Measurements from ENCODE around the gene CDKN2AIPNL. TPM values are rescaled to one million over a fixed set of nuclear protein-coding genes. Genes with fewer than 3 reads are reported as not detected.
"Not testable (repeated sequence)": the region's sequence is repeated elsewhere in the genome, so short reads cannot be mapped to it uniquely, and the experiment has no call there.

Gene CDKN2AIPNL
- total RNA-seq, 5 donors from 2014 or later (not counting 1 experiment from before 2014, with no cell fraction given), result 14.0 to 17.3 (median 15.3) TPM

- Histone ChIP-seq H3K27ac (ENCODE audit: low read length) (no peak overlapping the region), H3K4me1 (ENCODE audit: control insufficient read depth in 1 of 2, extremely low read depth in 1 of 2, insufficient read depth in 2 of 2, low read length in 2 of 2) (no peaks in the 10 kb centered on the region), H3K4me3 (ENCODE audit: control insufficient read depth in 1 of 2, extremely low read depth in 1 of 2, low read length in 1 of 2) (no peak overlapping the region), H3K27me3 (replicated peaks in 1 of 2; ENCODE audit: control insufficient read depth in 2 of 2, extremely low read depth in 1 of 2, insufficient read depth in 2 of 2, low read length in 1 of 2) (peaks cover 0 to 15% of the 10 kb centered on the region in 2 experiments), H3K9me3 (no peaks in the 10 kb centered on the region), H3K36me3 (ENCODE audit: control insufficient read depth in 2 of 2, extremely low read depth in 1 of 2, insufficient read depth in 1 of 2, low read length in 1 of 2) (no peaks in the 10 kb centered on the region)
- Mint-ChIP-seq H3K4me3 (no peak overlapping the region), H3K4me1 (no peaks in the 10 kb centered on the region), H3K9me3 (no peaks in the 10 kb centered on the region), H3K27ac (no peak overlapping the region), H3K36me3 (no peaks in the 10 kb centered on the region), H3K27me3 (peaks cover 0 to 2% of the 10 kb centered on the region in 2 donors)
- DNase-seq (no peak), ATAC-seq (replicated peaks in 1 of 4) (no peak)
- POLR2A ChIA-PET, result no interaction called here
- CTCF ChIA-PET, result interaction anchor here (0.7 kb wide), 2 partner anchors 108 to 164 kb away, joined by 3 read pairs; no protein-coding TSS in a partner anchor
- 100% methylated on average over 1 of the region's 7 CpGs for WGBS (ENCODE audit: insufficient coverage)
Observed at GRCh38 chr5:134422791-134423365, 11.2 kb upstream of the CDKN2AIPNL start.

GRCh38 chr5:134421038-134421437 is 9.4 kb upstream of the CDKN2AIPNL start:
- POLR2A ChIA-PET; H3K4me1 ChIP-seq (ENCODE audit: control insufficient read depth in 1 of 2, extremely low read depth in 1 of 2, insufficient read depth in 2 of 2, low read length in 2 of 2); H3K27ac Mint-ChIP-seq; H3K9me3 Mint-ChIP-seq; H3K36me3 Mint-ChIP-seq; CTCF ChIA-PET; H3K9me3 ChIP-seq; ATAC-seq (replicated peaks in 1 of 4); DNase-seq; H3K27me3 Mint-ChIP-seq; H3K27me3 ChIP-seq (replicated peaks in 1 of 2; ENCODE audit: control insufficient read depth in 2 of 2, extremely low read depth in 1 of 2, insufficient read depth in 2 of 2, low read length in 1 of 2); H3K4me3 ChIP-seq (ENCODE audit: control insufficient read depth in 1 of 2, extremely low read depth in 1 of 2, low read length in 1 of 2); H3K36me3 ChIP-seq (ENCODE audit: control insufficient read depth in 2 of 2, extremely low read depth in 1 of 2, insufficient read depth in 1 of 2, low read length in 1 of 2); H3K4me3 Mint-ChIP-seq; H3K4me1 Mint-ChIP-seq; H3K27ac ChIP-seq (ENCODE audit: low read length): not testable (repeated sequence)
- no CpG with 5 or more reads among the region's 4 CpGs for WGBS (ENCODE audit: insufficient coverage)

GRCh38 chr5:134420343-134420742 is 8.7 kb upstream of the CDKN2AIPNL start:
- DNase-seq, result no peak
- CTCF ChIA-PET, result no interaction called here
- H3K4me3 Mint-ChIP-seq, result no peak overlapping the region

GRCh38 chr5:134418958-134419357 is 7.3 kb upstream of the CDKN2AIPNL start:
- POLR2A ChIA-PET, result no interaction called here

More at GRCh38 chr5:134420343-134420742, 8.7 kb upstream of the CDKN2AIPNL start:
- Histone ChIP-seq H3K36me3 (ENCODE audit: control insufficient read depth in 2 of 2, extremely low read depth in 1 of 2, insufficient read depth in 1 of 2, low read length in 1 of 2) (no peaks in the 10 kb centered on the region), H3K27me3 (replicated peaks in 1 of 2; ENCODE audit: control insufficient read depth in 2 of 2, extremely low read depth in 1 of 2, insufficient read depth in 2 of 2, low read length in 1 of 2) (peaks cover 0 to 4% of the 10 kb centered on the region in 2 experiments), H3K27ac (ENCODE audit: low read length) (no peak overlapping the region), H3K4me3 (ENCODE audit: control insufficient read depth in 1 of 2, extremely low read depth in 1 of 2, low read length in 1 of 2) (no peak overlapping the region), H3K9me3 (no peaks in the 10 kb centered on the region), H3K4me1 (ENCODE audit: control insufficient read depth in 1 of 2, extremely low read depth in 1 of 2, insufficient read depth in 2 of 2, low read length in 2 of 2) (no peaks in the 10 kb centered on the region)
- H3K36me3 Mint-ChIP-seq, result no peaks in the 10 kb centered on the region
- H3K4me1 Mint-ChIP-seq, result no peaks in the 10 kb centered on the region
- H3K27me3 Mint-ChIP-seq, result peaks cover 0 to 2% of the 10 kb centered on the region in 2 donors
- ATAC-seq (replicated peaks in 1 of 4), result no peak
- H3K27ac Mint-ChIP-seq, result no peak overlapping the region
- no peaks in the 10 kb centered on the region for H3K9me3 Mint-ChIP-seq
- POLR2A ChIA-PET, result no interaction called here
- WGBS (ENCODE audit: insufficient coverage), result 92% methylated on average over 1 of the region's 2 CpGs

GRCh38 chr5:134417707-134418106 is 6.0 kb upstream of the CDKN2AIPNL start:
- H3K4me3 ChIP-seq (ENCODE audit: control insufficient read depth in 1 of 2, extremely low read depth in 1 of 2, low read length in 1 of 2), result no peak overlapping the region
- H3K4me3 Mint-ChIP-seq, result no peak overlapping the region
- H3K27me3 ChIP-seq (replicated peaks in 1 of 2; ENCODE audit: control insufficient read depth in 2 of 2, extremely low read depth in 1 of 2, insufficient read depth in 2 of 2, low read length in 1 of 2), result peaks cover 0 to 4% of the 10 kb centered on the region in 2 experiments
- no peaks in the 10 kb centered on the region for H3K36me3 ChIP-seq (ENCODE audit: control insufficient read depth in 2 of 2, extremely low read depth in 1 of 2, insufficient read depth in 1 of 2, low read length in 1 of 2)
- H3K27ac Mint-ChIP-seq, result no peak overlapping the region
- no peaks in the 10 kb centered on the region for H3K9me3 ChIP-seq
- no peaks in the 10 kb centered on the region for H3K9me3 Mint-ChIP-seq
- no peak for DNase-seq
- peaks cover under 1 to 7% (median 4%) of the 10 kb centered on the region in 3 donors for H3K4me1 Mint-ChIP-seq
- ATAC-seq (replicated peaks in 1 of 4), result no peak
- POLR2A ChIA-PET, result interaction anchor here in 1 of 2 donors (0.6 to 0.7 kb wide), 2 partner anchors 88 to 218 kb away, joined by 3 read pairs; no protein-coding TSS in a partner anchor
- CTCF ChIA-PET, result interaction anchor here in 1 of 2 donors (0.7 to 1.1 kb wide), 2 partner anchors 114 to 169 kb away, joined by 3 read pairs; no protein-coding TSS in a partner anchor
- no peaks in the 10 kb centered on the region for H3K36me3 Mint-ChIP-seq
- no peak overlapping the region for H3K27ac ChIP-seq (ENCODE audit: low read length)
- peaks cover 0 to 1% of the 10 kb centered on the region in 2 experiments for H3K4me1 ChIP-seq (ENCODE audit: control insufficient read depth in 1 of 2, extremely low read depth in 1 of 2, insufficient read depth in 2 of 2, low read length in 2 of 2)
- H3K27me3 Mint-ChIP-seq, result peaks cover 0 to 2% of the 10 kb centered on the region in 2 donors

More at GRCh38 chr5:134418958-134419357, 7.3 kb upstream of the CDKN2AIPNL start:
- WGBS (ENCODE audit: insufficient coverage), result no CpG with 5 or more reads among the region's 3 CpGs
- DNase-seq, result no peak
- Mint-ChIP-seq H3K4me3 (no peak overlapping the region), H3K9me3 (no peaks in the 10 kb centered on the region), H3K27ac (no peak overlapping the region), H3K27me3 (peaks cover 0 to 2% of the 10 kb centered on the region in 2 donors), H3K4me1 (no peaks in the 10 kb centered on the region), H3K36me3 (no peaks in the 10 kb centered on the region)
- Histone ChIP-seq H3K27ac (ENCODE audit: low read length) (no peak overlapping the region), H3K36me3 (ENCODE audit: control insufficient read depth in 2 of 2, extremely low read depth in 1 of 2, insufficient read depth in 1 of 2, low read length in 1 of 2) (no peaks in the 10 kb centered on the region), H3K4me1 (ENCODE audit: control insufficient read depth in 1 of 2, extremely low read depth in 1 of 2, insufficient read depth in 2 of 2, low read length in 2 of 2) (no peaks in the 10 kb centered on the region), H3K9me3 (no peaks in the 10 kb centered on the region), H3K27me3 (replicated peaks in 1 of 2; ENCODE audit: control insufficient read depth in 2 of 2, extremely low read depth in 1 of 2, insufficient read depth in 2 of 2, low read length in 1 of 2) (peaks cover 0 to 4% of the 10 kb centered on the region in 2 experiments), H3K4me3 (ENCODE audit: control insufficient read depth in 1 of 2, extremely low read depth in 1 of 2, low read length in 1 of 2) (no peak overlapping the region)
- no peak for ATAC-seq (replicated peaks in 1 of 4)
- CTCF ChIA-PET, result no interaction called here

- Mint-ChIP-seq H3K27ac (no peak overlapping the region), H3K4me3 (peak overlapping the region; percentile 37 to 93 (median 91)), H3K27me3 (no peaks in the 10 kb centered on the region), H3K36me3 (peaks cover 4% of the 10 kb centered on the region), H3K9me3 (no peaks in the 10 kb centered on the region), H3K4me1 (peaks cover 28 to 42% (median 41%) of the 10 kb centered on the region in 3 donors)
- CTCF ChIA-PET, result no interaction called here
- no peaks in the 10 kb centered on the region for H3K9me3 ChIP-seq
- H3K27ac ChIP-seq (ENCODE audit: low read length), result no peak overlapping the region
- no peaks in the 10 kb centered on the region for H3K36me3 ChIP-seq (ENCODE audit: control insufficient read depth in 2 of 2, extremely low read depth in 1 of 2, insufficient read depth in 1 of 2, low read length in 1 of 2)
- no peaks in the 10 kb centered on the region for H3K27me3 ChIP-seq (replicated peaks in 1 of 2; ENCODE audit: control insufficient read depth in 2 of 2, extremely low read depth in 1 of 2, insufficient read depth in 2 of 2, low read length in 1 of 2)
- WGBS (ENCODE audit: insufficient coverage), result 100% methylated on average over 1 of the region's 2 CpGs
- ATAC-seq (replicated peaks in 1 of 4) (no peak), DNase-seq (no peak)
- POLR2A ChIA-PET, result interaction anchor here in 1 of 2 donors (0.6 kb wide), 1 partner anchor 113 kb away, joined by 3 read pairs; no protein-coding TSS in a partner anchor
- H3K4me1 ChIP-seq (ENCODE audit: control insufficient read depth in 1 of 2, extremely low read depth in 1 of 2, insufficient read depth in 2 of 2, low read length in 2 of 2), result peaks cover 11 to 29% of the 10 kb centered on the region in 2 experiments
- no peak overlapping the region for H3K4me3 ChIP-seq (ENCODE audit: control insufficient read depth in 1 of 2, extremely low read depth in 1 of 2, low read length in 1 of 2)
Observed at GRCh38 chr5:134413046-134413445, 1.4 kb upstream of the CDKN2AIPNL start.
